ENCODE data around the gene CDX2. TPM values are rescaled to one million over a fixed set of nuclear protein-coding genes. Genes with fewer than 3 reads are reported as not detected.

CDX2 gene
- total and polyA plus RNA-seq, 2 experiments from 2014 or later, result not detected

GRCh38 chr13:27976362-27977091, 7.4 kb upstream of the CDX2 start:
- Histone ChIP-seq H4K20me1 (replicated peaks; ENCODE audit: insufficient read depth) (peaks cover 47% of the 10 kb centered on the region), H3K79me2 (replicated peaks; ENCODE audit: insufficient read depth) (no peaks in the 10 kb centered on the region), H3K27me3 (ENCODE audit: insufficient read depth) (peaks cover 100% of the 10 kb centered on the region), H3K9me2 (ENCODE audit: insufficient read depth) (no peaks in the 10 kb centered on the region), H3K4me3 (no peak overlapping the region), H3K4me2 (no peak overlapping the region), H2AFZ (no peak overlapping the region), H3K27ac (ENCODE audit: low read depth) (no peak overlapping the region), H3K4me1 (ENCODE audit: insufficient read depth) (peaks cover 50% of the 10 kb centered on the region), H3F3A (replicated peaks; ENCODE audit: low read depth) (peaks cover 57% of the 10 kb centered on the region), H3K36me3 (ENCODE audit: insufficient read depth) (no peaks in the 10 kb centered on the region; the same call in 1 of the 2 replicates)
- Mint-ChIP-seq H3K27me3 (ENCODE audit: insufficient read depth, low read depth, poor library complexity) (peaks cover 99% of the 10 kb centered on the region), H3K36me3 (ENCODE audit: low read depth) (no peaks in the 10 kb centered on the region), H3K27ac (no peak overlapping the region), H3K4me3 (no peak overlapping the region), H3K9me3 (peaks cover 6% of the 10 kb centered on the region; the same call in 2 of the 3 replicates), H3K4me1 (peaks cover 39% of the 10 kb centered on the region)
- DNase-seq (ENCODE audit: low spot score) (no peak), ATAC-seq (no peak)
- TF ChIP-seq POLR2AphosphoS5 (IDR thresholded peaks at IDR 0.05; ENCODE audit: low read depth), result no peak
- TF ChIP-seq EZH2phosphoT487 (IDR thresholded peaks at IDR 0.05; ENCODE audit: unreplicated experiment), result peak; percentile 75
- TF ChIP-seq ETS1 (IDR thresholded peaks at IDR 0.05), result no peak
- no peak for TF ChIP-seq ZNF114 (CRISPR knock-in tag; IDR thresholded peaks at IDR 0.05)
- no peak for TF ChIP-seq STAT1 (IDR thresholded peaks at IDR 0.05; ENCODE audit: unreplicated experiment)
- TF ChIP-seq CTCF (conservative IDR thresholded peaks at IDR 0.05; ENCODE audit: low read depth in 2 of 2), result no peak
- no peak for TF ChIP-seq ZNF462 (CRISPR knock-in tag; IDR thresholded peaks at IDR 0.05)
- TF ChIP-seq CREB1 (CRISPR knock-in tag; IDR thresholded peaks at IDR 0.05; ENCODE audit: low read depth), result no peak
- TF ChIP-seq NANOG (IDR thresholded peaks at IDR 0.05; ENCODE audit: borderline replicate concordance), result no peak
- peak; percentile 97 for TF ChIP-seq EZH2 (IDR thresholded peaks at IDR 0.05; ENCODE audit: low read depth, unreplicated experiment)
- no peak for TF ChIP-seq ZNF331 (CRISPR knock-in tag; IDR thresholded peaks at IDR 0.05; ENCODE audit: low read depth)
- no peak for TF ChIP-seq JUNB (IDR thresholded peaks at IDR 0.05; ENCODE audit: unreplicated experiment)
- no peak for TF ChIP-seq REST (IDR thresholded peaks at IDR 0.05; ENCODE audit: unreplicated experiment)
